OCI-LY1 (cell line): ENCODE data around the gene PDE4D.

Source experiments
- H2AFZ ChIP-seq: fragments of 200-600 bp; sonication (generic), shearing (Covaris generic); 2 replicates; pipeline ENCODE4 v1.6.0; 2014; ENCODE audit warnings: antibody characterized with exemption, mild to moderate bottlenecking, low read length
- H3F3A ChIP-seq: fragments of 200-600 bp; sonication (generic), shearing (Covaris generic); 2 replicates; pipeline ENCODE4 v1.6.0; 2014; ENCODE audit warnings: mild to moderate bottlenecking, antibody characterized with exemption, low read length, moderate library complexity; ENCODE audit not compliant: insufficient read depth
- H3K27ac ChIP-seq: fragments of 200-600 bp; sonication (generic); 2 replicates; pipeline ENCODE4 v1.5.1; 2014; ENCODE audit warnings: low read length, mixed run types, mild to moderate bottlenecking, low read depth; ENCODE audit not compliant: poor library complexity, severe bottlenecking
- H3K27me3 ChIP-seq: fragments of 200-600 bp; sonication (generic); 2 replicates; pipeline ENCODE4 v1.6.0; 2014; ENCODE audit warnings: antibody characterized with exemption, mild to moderate bottlenecking, low read length, moderate library complexity; ENCODE audit not compliant: insufficient read depth
- H3K36me3 ChIP-seq: fragments of 200-600 bp; sonication (generic); 2 replicates; pipeline ENCODE4 v1.6.1; 2014; ENCODE audit warnings: mild to moderate bottlenecking, antibody characterized with exemption, low read length, moderate library complexity, mixed read lengths; ENCODE audit not compliant: insufficient read depth
- H3K4me1 ChIP-seq: fragments of 200-600 bp; sonication (generic); 2 replicates; pipeline ENCODE4 v1.5.1; 2014; ENCODE audit warnings: mild to moderate bottlenecking, low read length, moderate library complexity; ENCODE audit not compliant: insufficient read depth, severe bottlenecking
- H3K4me2 ChIP-seq: fragments of 200-600 bp; sonication (generic), shearing (Covaris generic); 2 replicates; pipeline ENCODE4 v1.6.1; 2014; ENCODE audit warnings: low read length
- H3K4me3 ChIP-seq: fragments of 200-600 bp; sonication (generic); 2 replicates; pipeline ENCODE4 v1.5.1; 2014; ENCODE audit warnings: low read length, low read depth, mild to moderate bottlenecking, mixed read lengths; ENCODE audit not compliant: poor library complexity, severe bottlenecking
- H3K79me2 ChIP-seq: fragments of 200-600 bp; shearing (Covaris generic); 2 replicates; pipeline ENCODE4 v1.6.1; 2016; ENCODE audit warnings: mixed run types, low read length, mixed read lengths; ENCODE audit not compliant: insufficient read depth
- H3K9ac ChIP-seq: fragments of 200-600 bp; sonication (generic), shearing (Covaris generic); 2 replicates; pipeline ENCODE4 v1.6.1; 2014; ENCODE audit warnings: mild to moderate bottlenecking, low read length, mixed read lengths
- H3K9me2 ChIP-seq: fragments of 200-600 bp; sonication (generic), shearing (Covaris generic); 2 replicates; pipeline ENCODE4 v1.6.1; 2014; ENCODE audit warnings: low read depth, mild to moderate bottlenecking, low read length, mixed read lengths
- H3K9me3 ChIP-seq: fragments of 200-600 bp; shearing (Covaris generic); 2 replicates; pipeline ENCODE4 v1.6.1; 2014; ENCODE audit warnings: low read length, mixed read lengths
- H4K20me1 ChIP-seq: fragments of 200-600 bp; sonication (generic), shearing (Covaris generic); 2 replicates; pipeline ENCODE4 v1.6.0; 2016; ENCODE audit warnings: mild to moderate bottlenecking, low read length; ENCODE audit not compliant: insufficient read depth
- CTCF ChIP-seq: fragments of 200-600 bp; sonication (generic), shearing (Covaris generic); IDR thresholded peaks from 2 replicates; pipeline ENCODE4 v1.5.1; 2017; ENCODE audit warnings: mild to moderate bottlenecking, antibody characterized with exemption, low read length, moderate library complexity, mixed read lengths
- EZH2 ChIP-seq: fragments of 200-600 bp; sonication (generic), shearing (Covaris generic); IDR thresholded peaks from 2 replicates; pipeline ENCODE4 v1.8.0; 2017; ENCODE audit warnings: borderline replicate concordance, mixed run types, mild to moderate bottlenecking, antibody characterized with exemption, low read length, moderate library complexity, mixed read lengths

Gene PDE4D

GRCh38 chr5:59615272-59615671, 278.3 kb downstream of the PDE4D start:
- Histone ChIP-seq H3K9ac (no peak overlapping the region), H3K27me3 (no peaks in the 10 kb centered on the region), H3K4me2 (no peak overlapping the region), H3K4me1 (no peaks in the 10 kb centered on the region), H3K9me3 (no peaks in the 10 kb centered on the region), H3K36me3 (no peaks in the 10 kb centered on the region), H3K9me2 (no peaks in the 10 kb centered on the region), H3K4me3 (no peak overlapping the region), H3K79me2 (no peaks in the 10 kb centered on the region), H3F3A (no peaks in the 10 kb centered on the region), H3K27ac (no peak overlapping the region), H4K20me1 (no peaks in the 10 kb centered on the region), H2AFZ (no peak overlapping the region)
- no peak for TF ChIP-seq EZH2
- TF ChIP-seq CTCF = no peak

GRCh38 chr5:59609501-59610265, 283.8 kb downstream of the PDE4D start:
- Histone ChIP-seq H3F3A (no peaks in the 10 kb centered on the region), H3K9me2 (no peaks in the 10 kb centered on the region), H3K79me2 (no peaks in the 10 kb centered on the region), H3K9me3 (no peaks in the 10 kb centered on the region), H3K9ac (no peak overlapping the region), H4K20me1 (no peaks in the 10 kb centered on the region), H3K4me1 (no peaks in the 10 kb centered on the region), H3K36me3 (no peaks in the 10 kb centered on the region), H3K27ac (no peak overlapping the region), H3K4me3 (no peak overlapping the region), H3K27me3 (no peaks in the 10 kb centered on the region), H3K4me2 (no peak overlapping the region), H2AFZ (no peak overlapping the region)
- no peak for TF ChIP-seq EZH2
- TF ChIP-seq CTCF = no peak

- H3K79me2 ChIP-seq = no peaks in the 10 kb centered on the region
Measured at GRCh38 chr5:59608745-59609144, 284.8 kb downstream of the PDE4D start.

More at GRCh38 chr5:59608745-59609144, 284.8 kb downstream of the PDE4D start:
- Histone ChIP-seq H3K4me3 (no peak overlapping the region), H4K20me1 (no peaks in the 10 kb centered on the region), H2AFZ (no peak overlapping the region), H3K4me2 (no peak overlapping the region), H3K4me1 (no peaks in the 10 kb centered on the region), H3F3A (no peaks in the 10 kb centered on the region), H3K27ac (no peak overlapping the region), H3K9me3 (no peaks in the 10 kb centered on the region), H3K9ac (no peak overlapping the region), H3K36me3 (no peaks in the 10 kb centered on the region), H3K9me2 (no peaks in the 10 kb centered on the region), H3K27me3 (no peaks in the 10 kb centered on the region)
- no peak for TF ChIP-seq EZH2
